BLaER1 treated with 17β-estradiol and CSF1 and Interleukin-3, amounts not matched to agents 10 nM and 100 nM (cell line): ENCODE results near the gene PTTG1.
"Not testable (repeated sequence)": the region's sequence is repeated elsewhere in the genome, so short reads cannot be mapped to it uniquely, and the experiment has no call there.

Experiments
- H3K27ac ChIP-seq, 11 experiments: shearing (Covaris generic); formaldehyde crosslinking; 2 replicates each; pipeline ENCODE4 v1.8.1; 2022
- H3K27me3 ChIP-seq, 11 experiments: shearing (Covaris generic); formaldehyde crosslinking; 2 replicates each; pipeline ENCODE4 v1.8.1; 2022
- H3K36me3 ChIP-seq, 11 experiments: shearing (Covaris generic); formaldehyde crosslinking; 2 replicates each; pipeline ENCODE4 v1.8.1; 2022
- H3K4me1 ChIP-seq, 10 experiments: shearing (Covaris generic); formaldehyde crosslinking; 2 replicates each; pipeline ENCODE4 v1.8.1; 2022
- H3K4me2 ChIP-seq, 11 experiments: shearing (Covaris generic); formaldehyde crosslinking; 2 replicates each; pipeline ENCODE4 v1.8.1; 2022
- H3K4me3 ChIP-seq, 10 experiments: shearing (Covaris generic); formaldehyde crosslinking; 2 replicates each; pipeline ENCODE4 v1.8.1; 2022
- H3K9ac ChIP-seq, 11 experiments: shearing (Covaris generic); formaldehyde crosslinking; 2 replicates each; pipeline ENCODE4 v1.8.1; 2022
- H3K9me3 ChIP-seq, 11 experiments: shearing (Covaris generic); formaldehyde crosslinking; replicated peaks in 1 of 11; 2 replicates each; pipeline ENCODE4 v1.8.1; 2022
- H4K20me1 ChIP-seq, 11 experiments: shearing (Covaris generic); formaldehyde crosslinking; 2 replicates each; pipeline ENCODE4 v1.8.1; 2022
- Cebpa-rat ChIP-seq, 11 experiments: shearing (Covaris generic); IDR thresholded peaks; 2 replicates each; pipeline ENCODE4 v1.8.1; 2022

The PTTG1 gene

GRCh38 chr5:160434022-160434531 is 12.4 kb downstream of the PTTG1 start:
- no peaks in the 10 kb centered on the region for H3K9me3 ChIP-seq
- peak overlapping the region; percentile 70 to 93 (median 84) for H3K4me2 ChIP-seq
- H3K4me1 ChIP-seq = peaks cover 49 to 80% (median 67%) of the 10 kb centered on the region in 10 experiments
- no peak for TF ChIP-seq Cebpa-rat (IDR thresholded peaks at IDR 0.05)
- 0 out of 22 replicates have a peak, but pooled peaks cover 0 to 5% (median 0%) of the 10 kb centered on the region in 11 experiments for H4K20me1 ChIP-seq
- no peaks in the 10 kb centered on the region for H3K27me3 ChIP-seq
- H3K27ac ChIP-seq = peak overlapping the region in 1 of 11 experiments; percentile 33; a peak in 3 of 22 replicates
- peak overlapping the region in 3 of 11 experiments; percentile 4 to 52 (median 15); a peak in 2 of 22 replicates for H3K9ac ChIP-seq
- H3K4me3 ChIP-seq = peak overlapping the region in 1 of 10 experiments; percentile 10; a peak in 1 of 20 replicates
- H3K36me3 ChIP-seq = peaks cover 0 to 20% (median 14%) of the 10 kb centered on the region in 11 experiments; a peak in 18 of 22 replicates

DNA sequence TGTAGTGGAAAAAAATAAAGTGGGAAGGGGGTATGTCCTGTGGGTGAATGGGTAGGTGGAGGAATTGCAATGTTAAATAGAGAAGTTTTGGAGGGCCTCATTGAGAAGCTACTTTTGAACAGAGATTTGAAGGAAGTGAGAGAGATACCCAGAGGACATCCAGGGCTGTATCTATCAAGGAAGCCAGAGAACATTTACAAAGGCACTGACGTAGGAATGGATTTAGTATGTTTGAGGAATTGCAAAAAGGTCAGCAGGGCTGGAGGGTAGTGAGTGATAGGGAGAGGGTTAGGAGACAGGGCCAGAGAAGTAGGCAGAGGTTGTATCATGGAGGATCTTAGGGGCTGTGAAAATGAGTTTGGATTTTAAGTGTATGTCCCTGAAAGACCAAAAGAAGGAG is 13.9 kb downstream of the PTTG1 start:
- Histone ChIP-seq H4K20me1 (0 out of 22 replicates have a peak, but pooled peaks cover 0 to 5% (median 0%) of the 10 kb centered on the region in 11 experiments), H3K36me3 (peaks cover 0 to 6% (median under 1%) of the 10 kb centered on the region in 11 experiments; a peak in 4 of 22 replicates), H3K4me3 (no peak overlapping the region), H3K4me2 (peak overlapping the region; percentile 14 to 87 (median 55); a peak in 21 of 22 replicates), H3K27me3 (no peaks in the 10 kb centered on the region), H3K27ac (no peak overlapping the region), H3K9ac (no peak overlapping the region), H3K9me3 (no peaks in the 10 kb centered on the region), H3K4me1 (peaks cover 60 to 94% (median 79%) of the 10 kb centered on the region in 10 experiments)
- no peak for TF ChIP-seq Cebpa-rat (IDR thresholded peaks at IDR 0.05)

DNA sequence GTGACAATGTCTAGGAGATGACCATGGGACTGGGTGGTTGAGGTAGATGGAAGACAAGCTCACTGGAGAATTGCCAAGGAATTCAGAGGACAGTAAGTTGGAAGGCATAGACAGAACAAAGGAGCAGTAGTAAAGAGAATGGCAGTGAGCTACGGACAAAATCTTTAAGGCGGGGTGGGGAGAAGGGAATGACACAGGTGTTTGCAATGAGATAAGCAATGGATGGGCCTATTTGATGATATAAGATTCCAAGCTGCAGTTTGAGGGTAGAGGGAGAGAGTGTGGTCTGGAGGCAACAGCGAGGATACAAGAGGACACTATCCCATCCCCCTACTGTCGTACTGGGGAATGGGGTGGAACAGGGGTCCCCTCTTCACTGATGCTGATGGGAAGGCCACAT is 14.4 kb downstream of the PTTG1 start:
- peak overlapping the region; percentile 14 to 87 (median 55); a peak in 21 of 22 replicates for H3K4me2 ChIP-seq
- TF ChIP-seq Cebpa-rat (IDR thresholded peaks at IDR 0.05) = no peak
- peaks cover 65 to 95% (median 81%) of the 10 kb centered on the region in 10 experiments for H3K4me1 ChIP-seq
- H3K9me3 ChIP-seq = no peaks in the 10 kb centered on the region
- no peak overlapping the region for H3K27ac ChIP-seq
- H4K20me1 ChIP-seq = 0 out of 22 replicates have a peak, but pooled peaks cover 0 to 5% (median 0%) of the 10 kb centered on the region in 11 experiments
- peaks cover 0 to 4% (median 0%) of the 10 kb centered on the region in 11 experiments; a peak in 2 of 22 replicates for H3K36me3 ChIP-seq
- no peak overlapping the region for H3K4me3 ChIP-seq
- H3K27me3 ChIP-seq = no peaks in the 10 kb centered on the region
- no peak overlapping the region for H3K9ac ChIP-seq

DNA sequence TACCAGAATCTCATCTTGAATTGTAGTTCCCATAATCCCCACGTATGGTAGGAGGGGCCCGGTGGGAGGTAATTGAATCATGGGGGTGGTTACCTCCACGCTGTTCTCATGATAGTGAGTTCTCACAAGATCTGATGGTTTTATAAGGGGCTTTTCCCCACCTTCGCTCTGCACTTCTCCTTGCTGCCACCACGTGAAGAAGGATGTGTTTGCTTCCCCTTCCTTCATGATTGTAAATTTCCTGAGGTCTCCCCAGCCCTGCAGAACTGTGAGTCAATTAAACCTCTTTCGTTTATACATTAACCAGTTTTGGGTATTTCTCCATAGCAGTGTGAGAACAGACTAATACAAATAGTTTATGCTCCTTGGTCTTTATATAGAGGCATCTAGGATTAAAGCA is 15.0 kb downstream of the PTTG1 start:
- not testable (repeated sequence) for H3K27ac ChIP-seq, H3K36me3 ChIP-seq, H3K9me3 ChIP-seq, H4K20me1 ChIP-seq, H3K4me3 ChIP-seq, H3K27me3 ChIP-seq, H3K9ac ChIP-seq
- Histone ChIP-seq H3K4me1 (peaks cover 71 to 96% (median 84%) of the 10 kb centered on the region in 10 experiments), H3K4me2 (peak overlapping the region; percentile 14 to 87 (median 55); a peak in 21 of 22 replicates)

DNA sequence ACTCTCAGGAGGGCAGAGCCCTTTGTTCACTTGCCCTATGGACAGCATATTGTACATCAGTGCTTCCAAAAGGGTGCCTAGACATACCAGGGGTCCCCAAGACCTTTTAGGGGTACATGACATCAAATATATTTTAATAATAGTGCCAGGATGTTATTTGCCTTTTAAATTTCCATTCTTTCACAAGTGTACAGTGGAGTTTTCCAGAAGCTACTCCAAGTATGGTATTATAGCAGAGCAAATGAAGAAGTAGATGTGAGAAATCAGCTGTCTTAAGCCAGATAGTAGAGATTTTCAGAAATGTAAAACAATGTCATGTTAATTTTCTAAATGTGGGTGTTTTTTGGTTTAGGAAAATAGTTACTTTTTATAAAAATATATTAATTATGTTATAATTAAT is 15.6 kb downstream of the PTTG1 start:
- Histone ChIP-seq H3K9me3 (no peaks in the 10 kb centered on the region), H3K27ac (no peak overlapping the region), H3K9ac (no peak overlapping the region), H3K4me1 (peaks cover 77 to 94% (median 81%) of the 10 kb centered on the region in 10 experiments), H3K4me2 (peak overlapping the region; percentile 14 to 87 (median 55); a peak in 21 of 22 replicates), H3K27me3 (no peaks in the 10 kb centered on the region), H3K4me3 (no peak overlapping the region), H4K20me1 (0 out of 22 replicates have a peak, but pooled peaks cover 0 to 5% (median 0%) of the 10 kb centered on the region in 11 experiments), H3K36me3 (no peaks in the 10 kb centered on the region)
- no peak for TF ChIP-seq Cebpa-rat (IDR thresholded peaks at IDR 0.05)

DNA sequence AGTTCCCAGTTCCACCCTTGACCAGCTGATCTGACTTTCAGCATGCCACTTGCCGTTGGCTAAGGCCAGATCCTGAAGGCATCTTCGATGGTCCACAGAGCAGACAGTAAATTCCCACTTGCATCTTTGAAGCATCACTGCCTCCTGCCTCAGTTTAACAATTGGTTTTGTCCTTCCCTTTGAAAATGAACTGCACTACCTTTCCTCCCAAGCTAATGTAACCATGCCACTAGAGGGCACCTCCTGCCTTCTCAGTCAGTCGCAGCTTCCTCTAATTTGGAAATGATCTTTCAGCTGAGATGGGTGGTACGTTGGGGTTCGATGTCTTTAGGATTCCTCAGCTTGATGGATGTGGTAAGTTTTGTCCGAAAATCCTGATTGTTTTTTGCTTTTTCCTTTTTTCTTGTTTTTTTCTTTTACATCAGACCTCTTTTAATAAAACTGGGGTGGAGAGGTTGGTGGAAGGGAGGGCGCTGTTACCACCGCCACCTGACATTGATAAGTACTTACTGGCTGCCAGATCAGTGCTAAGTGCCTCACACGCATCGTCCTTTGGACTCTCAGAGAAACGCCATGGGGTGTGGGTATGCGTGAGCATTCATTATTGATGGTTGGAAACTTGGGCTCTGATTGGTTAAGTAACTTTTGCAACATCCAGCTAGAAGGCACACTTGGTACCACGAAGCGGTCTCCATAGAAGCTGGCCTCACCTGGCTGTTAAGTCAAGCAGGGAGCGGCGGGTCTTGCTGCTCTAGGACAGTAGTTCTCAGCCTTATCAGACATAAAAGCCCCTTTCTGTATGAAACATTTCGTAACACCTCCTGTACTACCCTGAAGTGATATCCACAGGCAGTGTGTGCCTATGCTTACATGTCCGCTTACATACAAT is 16.9 kb downstream of the PTTG1 start:
- TF ChIP-seq Cebpa-rat (IDR thresholded peaks at IDR 0.05) = no peak
- peaks cover 67 to 88% (median 79%) of the 10 kb centered on the region in 10 experiments for H3K4me1 ChIP-seq
- peak overlapping the region; percentile 23 to 63 (median 44); a peak in 19 of 20 replicates for H3K4me3 ChIP-seq
- no peaks in the 10 kb centered on the region for H3K27me3 ChIP-seq
- H3K36me3 ChIP-seq = no peaks in the 10 kb centered on the region
- H4K20me1 ChIP-seq = 0 out of 22 replicates have a peak, but pooled peaks cover 0 to 3% (median 0%) of the 10 kb centered on the region in 11 experiments
- no peaks in the 10 kb centered on the region for H3K9me3 ChIP-seq
- peak overlapping the region; percentile 9 to 73 (median 39); a peak in 14 of 22 replicates for H3K27ac ChIP-seq
- peak overlapping the region; percentile 32 to 79 (median 56); a peak in 20 of 22 replicates for H3K9ac ChIP-seq
- H3K4me2 ChIP-seq = peak overlapping the region; percentile 76 to 99 (median 87)

- H3K4me1 ChIP-seq = peaks cover 60 to 82% (median 73%) of the 10 kb centered on the region in 10 experiments
- no peak for TF ChIP-seq Cebpa-rat (IDR thresholded peaks at IDR 0.05)
Observed at GRCh38 chr5:160439205-160439600, 17.5 kb downstream of the PTTG1 start.

GRCh38 chr5:160441311-160441781 is 19.7 kb downstream of the PTTG1 start:
- Histone ChIP-seq H3K4me1 (peaks cover 39 to 62% (median 52%) of the 10 kb centered on the region in 10 experiments), H3K4me3 (no peak overlapping the region), H3K36me3 (no peaks in the 10 kb centered on the region), H4K20me1 (no peaks in the 10 kb centered on the region), H3K9ac (no peak overlapping the region), H3K27ac (peak overlapping the region in 3 of 11 experiments; percentile 9 to 35 (median 21); a peak in 5 of 22 replicates), H3K9me3 (peaks cover 0 to 3% (median 0%) of the 10 kb centered on the region in 11 experiments; a peak in 1 of 22 replicates), H3K27me3 (no peaks in the 10 kb centered on the region), H3K4me2 (peak overlapping the region; percentile 63 to 99 (median 74))
- TF ChIP-seq Cebpa-rat (IDR thresholded peaks at IDR 0.05) = no peak; a peak in 2 of 22 replicates

More at GRCh38 chr5:160439205-160439600, 17.5 kb downstream of the PTTG1 start:
- Histone ChIP-seq H3K9ac (peak overlapping the region; percentile 32 to 79 (median 56); a peak in 19 of 22 replicates), H3K36me3 (no peaks in the 10 kb centered on the region), H4K20me1 (no peaks in the 10 kb centered on the region), H3K4me3 (peak overlapping the region; percentile 23 to 63 (median 44); a peak in 19 of 20 replicates), H3K27me3 (no peaks in the 10 kb centered on the region), H3K9me3 (no peaks in the 10 kb centered on the region), H3K4me2 (peak overlapping the region; percentile 76 to 99 (median 87)), H3K27ac (peak overlapping the region; percentile 9 to 73 (median 39); a peak in 17 of 22 replicates)
